Kidney epithelial cell (primary cell): Measurements from ENCODE around the gene TOB1. TPM values are rescaled to one million over a fixed set of nuclear protein-coding genes. Genes with fewer than 3 reads are reported as not detected.

Experiments
- DNase-seq: peaks from one replicate; pipeline ENCODE4 v3.0.0-alpha.2; 2010; ENCODE audit warnings: low read depth
- H3K27me3 ChIP-seq: 2 replicates; pipeline ENCODE4 v1.6.0; 2011; ENCODE audit warnings: low read length; ENCODE audit not compliant: control insufficient read depth, insufficient read depth
- H3K36me3 ChIP-seq: 2 replicates; pipeline ENCODE4 v1.5.1; 2011; ENCODE audit warnings: low read length; ENCODE audit not compliant: control insufficient read depth, insufficient read depth
- H3K4me3 ChIP-seq: 2 replicates; pipeline ENCODE4 v1.5.1; 2011; ENCODE audit warnings: low read depth, mild to moderate bottlenecking, control low read depth, low read length
- CTCF ChIP-seq: IDR thresholded peaks from 2 replicates; pipeline ENCODE4 v1.5.1; 2011; ENCODE audit warnings: mild to moderate bottlenecking, moderate library complexity, low read length, control low read depth, inconsistent platforms; ENCODE audit not compliant: insufficient read depth, poor library complexity, severe bottlenecking
- total RNA-seq: library from RNA; depleted of rRNA; stranded (reverse); fragments of >200 nt; gene quantifications from 2 replicates; pipeline ENCODE4 v1.2.3, GENCODE V29; 2015

Gene TOB1
- total RNA-seq, 1 donor from 2014 or later: 11.4 TPM

DNA sequence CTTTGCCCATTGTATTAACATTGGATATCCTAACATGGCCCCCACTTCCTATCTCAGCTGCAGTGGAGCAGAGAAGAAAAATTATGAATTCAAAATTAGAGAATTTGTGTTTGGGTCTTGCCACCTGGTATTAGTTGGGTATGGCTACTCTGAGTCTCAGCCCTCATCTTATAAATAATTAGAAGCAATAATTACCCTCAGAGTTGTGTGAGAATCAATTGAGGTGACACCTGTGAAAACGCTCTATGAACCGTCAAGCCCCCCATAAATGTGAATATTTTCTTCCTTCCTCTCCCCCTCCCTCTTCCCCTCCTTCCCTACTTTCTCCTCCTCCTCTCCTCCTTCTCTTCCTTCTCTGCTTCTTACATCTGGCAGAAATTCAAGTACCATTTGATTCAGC is 8.9 kb upstream of the TOB1 start:
- H3K4me3 ChIP-seq: no peak overlapping the region
- H3K36me3 ChIP-seq: no peaks in the 10 kb centered on the region
- DNase-seq: no peak
- TF ChIP-seq CTCF: no peak
- no peaks in the 10 kb centered on the region for H3K27me3 ChIP-seq

- H3K4me3 ChIP-seq: no peak overlapping the region
- no peaks in the 10 kb centered on the region for H3K36me3 ChIP-seq
- no peak for TF ChIP-seq CTCF
- no peaks in the 10 kb centered on the region for H3K27me3 ChIP-seq
- no peak for DNase-seq
Measured at GRCh38 chr17:50872710-50873424, 6.7 kb upstream of the TOB1 start.

GRCh38 chr17:50871898-50872297 is 5.7 kb upstream of the TOB1 start:
- Histone ChIP-seq H3K36me3 (no peaks in the 10 kb centered on the region), H3K27me3 (no peaks in the 10 kb centered on the region), H3K4me3 (no peak overlapping the region)
- no peak for DNase-seq
- TF ChIP-seq CTCF: no peak

GRCh38 chr17:50871364-50871763 is 5.2 kb upstream of the TOB1 start:
- DNase-seq: no peak
- TF ChIP-seq CTCF: no peak
- Histone ChIP-seq H3K4me3 (no peak overlapping the region), H3K36me3 (no peaks in the 10 kb centered on the region), H3K27me3 (no peaks in the 10 kb centered on the region)

DNA sequence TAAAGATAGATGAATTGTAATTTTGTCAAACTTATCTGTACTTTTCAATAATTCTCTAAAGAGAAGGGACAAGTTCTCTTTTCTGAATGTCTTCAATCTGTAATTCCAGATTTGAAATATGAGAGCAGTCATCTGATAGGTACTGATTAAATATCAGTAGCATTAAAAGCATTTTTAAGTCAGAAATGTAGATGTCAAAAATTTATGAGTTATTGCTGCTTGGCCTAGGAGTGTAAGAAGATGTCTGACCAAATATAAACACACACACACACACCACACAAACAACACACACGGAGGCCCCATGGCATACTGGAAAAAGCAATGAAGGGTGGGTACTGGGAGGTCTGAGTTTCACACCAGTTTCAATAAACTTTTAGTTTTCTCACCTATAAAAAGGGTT is 2.4 kb upstream of the TOB1 start:
- no peaks in the 10 kb centered on the region for H3K27me3 ChIP-seq
- no peak for TF ChIP-seq CTCF
- no peaks in the 10 kb centered on the region for H3K36me3 ChIP-seq
- no peak for DNase-seq
- peak overlapping the region; percentile 78 for H3K4me3 ChIP-seq

DNA sequence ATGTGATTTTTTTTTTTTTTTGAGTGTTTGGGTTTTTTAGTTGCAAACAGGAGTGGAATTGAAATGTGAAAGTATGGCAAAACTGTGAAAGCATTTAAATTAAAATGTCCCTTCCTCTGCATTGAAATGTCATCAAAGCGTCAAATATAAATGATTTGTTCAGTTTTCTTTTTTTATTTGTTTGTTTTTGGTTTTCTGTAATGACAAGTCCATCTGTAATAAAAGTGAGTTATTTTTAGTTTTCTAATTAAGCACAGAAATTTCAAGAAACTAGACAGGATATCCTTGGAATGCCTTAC is 1.9 kb upstream of the TOB1 start:
- no peak for TF ChIP-seq CTCF
- H3K36me3 ChIP-seq: no peaks in the 10 kb centered on the region
- DNase-seq: no peak

More for the DNA sequence above, 1.9 kb upstream of the TOB1 start:
- H3K27me3 ChIP-seq: no peaks in the 10 kb centered on the region
- H3K4me3 ChIP-seq: peak overlapping the region; percentile 78
